Skeletal muscle tissue (tissue), 4 donors: Measurements from ENCODE around the gene ATP1A2. TPM values are rescaled to one million over a fixed set of nuclear protein-coding genes. Genes with fewer than 3 reads are reported as not detected.

Experiments
- H3K27ac ChIP-seq: one replicate; pipeline ENCODE4 v1.7.0; 2013; ENCODE audit warnings: mild to moderate bottlenecking, low read depth, low read length, inconsistent platforms
- H3K27me3 ChIP-seq, 3 donors: one replicate each; pipeline ENCODE4 v1.7.0; 2013; ENCODE audit warnings: low read length in 3 of 3; ENCODE audit not compliant: control insufficient read depth in 3 of 3, insufficient read depth in 3 of 3
- H3K36me3 ChIP-seq, 3 donors: one replicate each; pipeline ENCODE4 v1.7.0; 2013; ENCODE audit warnings: low read length in 3 of 3; ENCODE audit not compliant: control insufficient read depth in 3 of 3, insufficient read depth in 3 of 3
- H3K4me1 ChIP-seq, 3 donors: one replicate each; pipeline ENCODE4 v1.7.0; 2013; ENCODE audit warnings: low read length in 3 of 3, mild to moderate bottlenecking in 3 of 3; ENCODE audit not compliant: control insufficient read depth in 3 of 3, insufficient read depth in 3 of 3
- H3K4me3 ChIP-seq, 3 donors: one replicate each; pipeline ENCODE4 v1.7.0; 2013; ENCODE audit warnings: low read length in 3 of 3
- H3K9ac ChIP-seq, 3 donors: one replicate each; pipeline ENCODE4 v1.7.0; 2013; ENCODE audit warnings: low read length in 3 of 3, mild to moderate bottlenecking in 3 of 3, moderate library complexity in 2 of 3, low read depth in 1 of 3
- H3K9me3 ChIP-seq, 3 donors: one replicate each; pipeline ENCODE4 v1.7.0; 2013; ENCODE audit warnings: low read length in 3 of 3; ENCODE audit not compliant: control insufficient read depth in 3 of 3
- total RNA-seq: library from RNA; depleted of rRNA; stranded (reverse); fragments of >200 nt; gene quantifications from one replicate; pipeline ENCODE4 v1.2.3, GENCODE V29; 2014
- donor health status: Osteomylitis.

ATP1A2 gene
- total RNA-seq, 1 donor from 2014 or later, result 38.1 TPM

- H3K9ac ChIP-seq, result no peak overlapping the region
- H3K27ac ChIP-seq, result no peak overlapping the region
- no peak overlapping the region for H3K4me3 ChIP-seq
- no peaks in the 10 kb centered on the region for H3K36me3 ChIP-seq
- H3K27me3 ChIP-seq, result no peaks in the 10 kb centered on the region
- no peaks in the 10 kb centered on the region for H3K9me3 ChIP-seq
- peaks cover 3 to 27% (median 18%) of the 10 kb centered on the region in 3 donors for H3K4me1 ChIP-seq
Measured at GRCh38 chr1:160164121-160164520, 48.6 kb downstream of the ATP1A2 start.

GRCh38 chr1:160166166-160166868 lies 50.8 kb downstream of the ATP1A2 start:
- Histone ChIP-seq H3K9ac (no peak overlapping the region), H3K27me3 (no peaks in the 10 kb centered on the region), H3K27ac (no peak overlapping the region), H3K9me3 (no peaks in the 10 kb centered on the region), H3K4me3 (no peak overlapping the region), H3K36me3 (no peaks in the 10 kb centered on the region), H3K4me1 (peaks cover 6 to 34% (median 27%) of the 10 kb centered on the region in 3 donors)

- H3K4me3 ChIP-seq, result no peak overlapping the region
- H3K27me3 ChIP-seq, result no peaks in the 10 kb centered on the region
- H3K9ac ChIP-seq, result no peak overlapping the region
- peaks cover 6 to 34% (median 27%) of the 10 kb centered on the region in 3 donors for H3K4me1 ChIP-seq
- no peak overlapping the region for H3K27ac ChIP-seq
- no peaks in the 10 kb centered on the region for H3K36me3 ChIP-seq
- no peaks in the 10 kb centered on the region for H3K9me3 ChIP-seq
Measured at GRCh38 chr1:160167056-160167455, 51.5 kb downstream of the ATP1A2 start.

GRCh38 chr1:160167580-160167979 lies 52.0 kb downstream of the ATP1A2 start:
- Histone ChIP-seq H3K27ac (no peak overlapping the region), H3K36me3 (no peaks in the 10 kb centered on the region), H3K27me3 (no peaks in the 10 kb centered on the region), H3K9ac (no peak overlapping the region), H3K4me1 (peaks cover 6 to 28% (median 23%) of the 10 kb centered on the region in 3 donors), H3K9me3 (no peaks in the 10 kb centered on the region), H3K4me3 (no peak overlapping the region)

- Histone ChIP-seq H3K9ac (no peak overlapping the region), H3K9me3 (no peaks in the 10 kb centered on the region), H3K4me3 (no peak overlapping the region), H3K36me3 (no peaks in the 10 kb centered on the region), H3K27ac (no peak overlapping the region), H3K27me3 (no peaks in the 10 kb centered on the region), H3K4me1 (peaks cover 6 to 27% (median 23%) of the 10 kb centered on the region in 3 donors)
Measured at GRCh38 chr1:160168016-160168415, 52.5 kb downstream of the ATP1A2 start.

GRCh38 chr1:160168609-160169369 lies 53.2 kb downstream of the ATP1A2 start:
- H3K9ac ChIP-seq, result peak overlapping the region in 2 of 3 donors; percentile 19 to 33
- H3K27ac ChIP-seq, result peak overlapping the region; percentile 59
- H3K27me3 ChIP-seq, result no peaks in the 10 kb centered on the region
- no peaks in the 10 kb centered on the region for H3K36me3 ChIP-seq
- peaks cover 6 to 23% (median 22%) of the 10 kb centered on the region in 3 donors for H3K4me1 ChIP-seq
- H3K9me3 ChIP-seq, result no peaks in the 10 kb centered on the region
- H3K4me3 ChIP-seq, result no peak overlapping the region

GRCh38 chr1:160169553-160170399 lies 54.2 kb downstream of the ATP1A2 start:
- Histone ChIP-seq H3K4me3 (no peak overlapping the region), H3K9ac (no peak overlapping the region), H3K27ac (no peak overlapping the region)

GRCh38 chr1:160171354-160171753 lies 55.8 kb downstream of the ATP1A2 start:
- H3K9ac ChIP-seq, result no peak overlapping the region
- H3K27ac ChIP-seq, result no peak overlapping the region
- H3K4me3 ChIP-seq, result no peak overlapping the region
- H3K36me3 ChIP-seq, result no peaks in the 10 kb centered on the region
- no peaks in the 10 kb centered on the region for H3K9me3 ChIP-seq
- H3K4me1 ChIP-seq, result peaks cover 6 to 23% (median 22%) of the 10 kb centered on the region in 3 donors
- H3K27me3 ChIP-seq, result no peaks in the 10 kb centered on the region

More at GRCh38 chr1:160169553-160170399, 54.2 kb downstream of the ATP1A2 start:
- Histone ChIP-seq H3K9me3 (no peaks in the 10 kb centered on the region), H3K4me1 (peaks cover 6 to 23% (median 22%) of the 10 kb centered on the region in 3 donors), H3K36me3 (no peaks in the 10 kb centered on the region), H3K27me3 (no peaks in the 10 kb centered on the region)

- H3K9me3 ChIP-seq, result no peaks in the 10 kb centered on the region
- no peaks in the 10 kb centered on the region for H3K27me3 ChIP-seq
- H3K9ac ChIP-seq, result no peak overlapping the region
- no peak overlapping the region for H3K27ac ChIP-seq
- no peak overlapping the region for H3K4me3 ChIP-seq
- no peaks in the 10 kb centered on the region for H3K36me3 ChIP-seq
- peaks cover 6 to 23% (median 22%) of the 10 kb centered on the region in 3 donors for H3K4me1 ChIP-seq
Measured at GRCh38 chr1:160171980-160172379, 56.4 kb downstream of the ATP1A2 start.
